Measurements from ENCODE around the gene CAMKMT. TPM values are rescaled to one million over a fixed set of nuclear protein-coding genes. Genes with fewer than 3 reads are reported as not detected.

CAMKMT gene
- 2.7 and 4.3 TPM in 2 replicates for total RNA-seq (2014; rRNA removed)
- percentile 58 among the genes with signal in this experiment for Bru-seq, nascent RNA
- BruChase-seq, experiment 1, labeled RNA remaining after a 6-hour chase = percentile 58 among the genes with signal in this experiment
- percentile 64 among the genes with signal in this experiment for BruChase-seq, experiment 2, labeled RNA remaining after a 2-hour chase
- long read RNA-seq, partial matches to known transcripts = 2 of 12 reads
- long read RNA-seq, other reads (novel, unspliced or antisense) = 9 of 12 reads

- Histone ChIP-seq H3K9ac (ENCODE audit: low read length) (peak within 1 kb of the TSS; percentile 95), H3K27ac (ENCODE audit: low read length) (peak within 1 kb of the TSS; percentile 88), H3F3A (ENCODE audit: low read length, unreplicated experiment) (no peaks in the 10 kb centered on the region), H3K4me1 (ENCODE audit: insufficient read depth, low read length) (peaks cover 26% of the 10 kb centered on the region), H3K4me3 (ENCODE audit: low read length) (peak within 1 kb of the TSS; percentile 94), H3K79me2 (ENCODE audit: low read length) (peaks cover 70% of the 10 kb centered on the region), H3K36me3 (ENCODE audit: low read depth, low read length) (no peaks in the 10 kb centered on the region), H3K27me3 (ENCODE audit: low read length) (no peaks in the 10 kb centered on the region), H2AFZ (ENCODE audit: low read length) (peak within 1 kb of the TSS; percentile 92), H3K9me3 (ENCODE audit: low read length) (no peaks in the 10 kb centered on the region), H3K4me2 (ENCODE audit: low read length) (peak within 1 kb of the TSS; percentile 93), H4K20me1 (ENCODE audit: low read length) (peaks cover 9% of the 10 kb centered on the region; the same call in 1 of the 2 replicates), H3K9me2 (replicated peaks; ENCODE audit: low read length) (no peaks in the 10 kb centered on the region)
- CTCF ChIA-PET = no interaction called here
- POLR2A ChIA-PET (ENCODE audit: unreplicated experiment) = interaction anchor here (0.6 to 1.5 kb wide), 4 partner anchors 29 to 393 kb away, joined by 3 to 5 read pairs (median 3); no protein-coding TSS in a partner anchor
- ATAC-seq (peak; percentile 71), DNase-seq (peak; percentile 97)
- BruUV-seq (replicated peaks) = no TSS peak
- TF ChIP-seq EZH2phosphoT487 (IDR thresholded peaks at IDR 0.05; ENCODE audit: borderline replicate concordance, low read length) (no peak), EZH2 (IDR thresholded peaks at IDR 0.05; ENCODE audit: low read length, unreplicated experiment) (no peak)
- TF ChIP-seq, protein P1, sequence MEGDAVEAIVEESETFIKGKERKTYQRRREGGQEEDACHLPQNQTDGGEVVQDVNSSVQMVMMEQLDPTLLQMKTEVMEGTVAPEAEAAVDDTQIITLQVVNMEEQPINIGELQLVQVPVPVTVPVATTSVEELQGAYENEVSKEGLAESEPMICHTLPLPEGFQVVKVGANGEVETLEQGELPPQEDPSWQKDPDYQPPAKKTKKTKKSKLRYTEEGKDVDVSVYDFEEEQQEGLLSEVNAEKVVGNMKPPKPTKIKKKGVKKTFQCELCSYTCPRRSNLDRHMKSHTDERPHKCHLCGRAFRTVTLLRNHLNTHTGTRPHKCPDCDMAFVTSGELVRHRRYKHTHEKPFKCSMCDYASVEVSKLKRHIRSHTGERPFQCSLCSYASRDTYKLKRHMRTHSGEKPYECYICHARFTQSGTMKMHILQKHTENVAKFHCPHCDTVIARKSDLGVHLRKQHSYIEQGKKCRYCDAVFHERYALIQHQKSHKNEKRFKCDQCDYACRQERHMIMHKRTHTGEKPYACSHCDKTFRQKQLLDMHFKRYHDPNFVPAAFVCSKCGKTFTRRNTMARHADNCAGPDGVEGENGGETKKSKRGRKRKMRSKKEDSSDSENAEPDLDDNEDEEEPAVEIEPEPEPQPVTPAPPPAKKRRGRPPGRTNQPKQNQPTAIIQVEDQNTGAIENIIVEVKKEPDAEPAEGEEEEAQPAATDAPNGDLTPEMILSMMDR (conservative IDR thresholded peaks at IDR 0.05; ENCODE audit: low read depth, low read length) = no peak
- intact Hi-C loops (cut with micrococcal nuclease) = loop anchor here (5.0 kb wide), 1 partner anchor 189 kb away; no protein-coding TSS in a partner anchor
Measured at GRCh38 chr2:44361330-44362206, at the start of gene CAMKMT, which contains the start of gene PREPL. TSS of gene CAMKMT (plus strand) at chr2:44361947. TSS of gene PREPL (minus strand) at chr2:44361494. CDS start at chr2:44346342, 15,152 bp downstream.

DNA sequence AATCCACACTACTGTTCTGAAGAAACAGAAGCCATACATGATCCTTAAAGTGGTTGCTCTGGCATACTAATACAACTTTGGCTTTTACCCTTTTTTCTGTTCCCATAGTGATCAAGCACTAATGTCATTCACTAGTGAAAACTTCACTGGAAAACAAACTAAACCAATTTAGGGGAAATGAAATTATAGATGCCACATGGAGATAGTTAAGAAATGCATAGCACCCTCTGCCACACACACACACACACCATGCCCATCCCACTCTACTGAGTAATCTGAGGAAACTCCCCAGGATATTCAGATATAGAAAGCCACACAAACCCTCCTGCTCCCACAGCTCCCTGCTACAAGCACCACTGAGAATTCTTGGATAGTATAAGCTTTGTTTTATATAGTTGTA, 47.4 kb upstream of the CAMKMT start:
- no peaks in the 10 kb centered on the region for H3K9me2 ChIP-seq (replicated peaks; ENCODE audit: low read length)
- H3K4me1 ChIP-seq (ENCODE audit: insufficient read depth, low read length) = 0 out of 2 replicates have a peak, but pooled peaks cover 9% of the 10 kb centered on the region
- H4K20me1 ChIP-seq (ENCODE audit: low read length) = no peaks in the 10 kb centered on the region
- BruUV-seq (replicated peaks) = no TSS peak
- no peak overlapping the region for H2AFZ ChIP-seq (ENCODE audit: low read length)
- TF ChIP-seq EZH2 (IDR thresholded peaks at IDR 0.05; ENCODE audit: low read length, unreplicated experiment) (no peak), EZH2phosphoT487 (IDR thresholded peaks at IDR 0.05; ENCODE audit: borderline replicate concordance, low read length) (no peak)
- TF ChIP-seq, protein P1 (conservative IDR thresholded peaks at IDR 0.05; ENCODE audit: low read depth, low read length) = no peak
- no peak overlapping the region for H3K4me3 ChIP-seq (ENCODE audit: low read length)
- no peaks in the 10 kb centered on the region for H3K79me2 ChIP-seq (ENCODE audit: low read length)
- no peak overlapping the region for H3K27ac ChIP-seq (ENCODE audit: low read length)
- ATAC-seq (no peak), DNase-seq (no peak)
- intact Hi-C loops (cut with micrococcal nuclease) = no loop called here
- no peaks in the 10 kb centered on the region for H3F3A ChIP-seq (ENCODE audit: low read length, unreplicated experiment)
- no peak overlapping the region for H3K4me2 ChIP-seq (ENCODE audit: low read length)
- H3K27me3 ChIP-seq (ENCODE audit: low read length) = no peaks in the 10 kb centered on the region
- ChIA-PET POLR2A (ENCODE audit: unreplicated experiment) (no interaction called here), CTCF (no interaction called here)
- no peak overlapping the region for H3K9ac ChIP-seq (ENCODE audit: low read length)
- H3K36me3 ChIP-seq (ENCODE audit: low read depth, low read length) = peaks cover 26% of the 10 kb centered on the region
- H3K9me3 ChIP-seq (ENCODE audit: low read length) = peaks cover 21% of the 10 kb centered on the region; the same call in 1 of the 2 replicates

Data from PC-3 (cell line).